ENCODE results near the gene PRDM16. TPM values are rescaled to one million over a fixed set of nuclear protein-coding genes. Genes with fewer than 3 reads are reported as not detected.

Gene PRDM16
- polyA plus RNA-seq, 3 donors: not detected

- no peaks in the 10 kb centered on the region for H3K79me2 ChIP-seq (ENCODE audit: insufficient read depth, low read length)
- H3K4me3 ChIP-seq (replicated peaks in 1 of 3; ENCODE audit: low read depth in 2 of 3, low read length in 3 of 3): no peak overlapping the region
- no peak overlapping the region for H3K9ac ChIP-seq (ENCODE audit: insufficient read depth, low read length, poor library complexity, severe bottlenecking)
- Mint-ChIP-seq H3K27ac (peak overlapping the region in 2 of 7 donors; percentile 20 to 67), H3K4me1 (peaks cover 12% of the 10 kb centered on the region), H3K4me3 (no peak overlapping the region), H3K36me3 (no peaks in the 10 kb centered on the region), H3K9me3 (peaks cover 0 to 13% (median 4%) of the 10 kb centered on the region in 7 donors), H3K27me3 (ENCODE audit: low read depth in 3 of 3) (peaks cover 16 to 27% (median 23%) of the 10 kb centered on the region in 3 donors)
- H4K20me1 ChIP-seq (ENCODE audit: insufficient read depth, low read length): no peaks in the 10 kb centered on the region
- H3K9me3 ChIP-seq (replicated peaks in 1 of 2; ENCODE audit: control insufficient read depth in 1 of 2, insufficient read depth in 1 of 2, low read length in 2 of 2): peaks cover 4 to 11% of the 10 kb centered on the region in 2 donors
- peaks cover 0 to 6% of the 10 kb centered on the region in 2 donors for H3K4me1 ChIP-seq (ENCODE audit: control insufficient read depth in 1 of 2, insufficient read depth in 2 of 2, low read length in 2 of 2)
- H3K36me3 ChIP-seq (replicated peaks in 1 of 2; ENCODE audit: control insufficient read depth in 1 of 2, insufficient read depth in 2 of 2, low read length in 2 of 2): no peaks in the 10 kb centered on the region
- no peak overlapping the region for H3K4me2 ChIP-seq (replicated peaks; ENCODE audit: extremely low read depth, low read length, poor library complexity, severe bottlenecking)
- intact Hi-C loops (cut with micrococcal nuclease): no loop called here
- no peak overlapping the region for H3K27ac ChIP-seq (ENCODE audit: low read depth in 1 of 2, low read length in 2 of 2)
- 79% methylated on average over 7 of the region's 8 CpGs for WGBS (ENCODE audit: insufficient coverage)
- peak in 2 of 3 donors; percentile 26 to 58 for DNase-seq
- no peak for TF ChIP-seq CTCF (IDR thresholded peaks at IDR 0.05)
- no peak overlapping the region for H2AFZ ChIP-seq (ENCODE audit: insufficient read depth, low read depth, low read length, poor library complexity, severe bottlenecking)
- H3K27me3 ChIP-seq (ENCODE audit: control insufficient read depth in 2 of 2, insufficient read depth in 2 of 2, low read length in 2 of 2): peaks cover 0 to 22% of the 10 kb centered on the region in 2 donors
Measured at GRCh38 chr1:3316340-3316943, 247.4 kb downstream of the PRDM16 start.

- Mint-ChIP-seq H3K4me3 (no peak overlapping the region), H3K9me3 (peaks cover 0 to 13% (median 4%) of the 10 kb centered on the region in 7 donors), H3K27ac (no peak overlapping the region), H3K4me1 (peaks cover 12% of the 10 kb centered on the region), H3K36me3 (no peaks in the 10 kb centered on the region), H3K27me3 (ENCODE audit: low read depth in 3 of 3) (peaks cover 16 to 25% (median 23%) of the 10 kb centered on the region in 3 donors)
- Histone ChIP-seq H3K4me3 (replicated peaks in 1 of 3; ENCODE audit: low read depth in 2 of 3, low read length in 3 of 3) (no peak overlapping the region), H3K27ac (ENCODE audit: low read depth in 1 of 2, low read length in 2 of 2) (no peak overlapping the region), H3K36me3 (replicated peaks in 1 of 2; ENCODE audit: control insufficient read depth in 1 of 2, insufficient read depth in 2 of 2, low read length in 2 of 2) (no peaks in the 10 kb centered on the region), H4K20me1 (ENCODE audit: insufficient read depth, low read length) (no peaks in the 10 kb centered on the region), H3K79me2 (ENCODE audit: insufficient read depth, low read length) (no peaks in the 10 kb centered on the region), H3K4me2 (replicated peaks; ENCODE audit: extremely low read depth, low read length, poor library complexity, severe bottlenecking) (no peak overlapping the region), H3K27me3 (ENCODE audit: control insufficient read depth in 2 of 2, insufficient read depth in 2 of 2, low read length in 2 of 2) (peaks cover 0 to 18% of the 10 kb centered on the region in 2 donors), H3K9me3 (replicated peaks in 1 of 2; ENCODE audit: control insufficient read depth in 1 of 2, insufficient read depth in 1 of 2, low read length in 2 of 2) (peaks cover 4 to 11% of the 10 kb centered on the region in 2 donors), H3K4me1 (ENCODE audit: control insufficient read depth in 1 of 2, insufficient read depth in 2 of 2, low read length in 2 of 2) (peaks cover 0 to 6% of the 10 kb centered on the region in 2 donors), H3K9ac (ENCODE audit: insufficient read depth, low read length, poor library complexity, severe bottlenecking) (no peak overlapping the region), H2AFZ (ENCODE audit: insufficient read depth, low read depth, low read length, poor library complexity, severe bottlenecking) (no peak overlapping the region)
- no peak for DNase-seq
- TF ChIP-seq CTCF (IDR thresholded peaks at IDR 0.05): no peak
- intact Hi-C loops (cut with micrococcal nuclease): no loop called here
- WGBS (ENCODE audit: insufficient coverage): 92% methylated on average over 13 of the region's 17 CpGs
Measured at GRCh38 chr1:3317456-3317855, 248.5 kb downstream of the PRDM16 start.

All from CD14-positive monocyte (primary cell).